Adipose tissue (tissue), 3 donors: Measurements from ENCODE around the gene ATOH8. TPM values are rescaled to one million over a fixed set of nuclear protein-coding genes. Genes with fewer than 3 reads are reported as not detected.

Source experiments
- H3K27ac ChIP-seq: one replicate; pipeline ENCODE4 v1.5.1; 2013; ENCODE audit warnings: low read depth, low read length
- WGBS, 3 donors: extraction: QIAGEN DNeasy Blood & Tissue Kit; methylation state at CpG; one replicate each; pipeline ENCODE4 v1.1.7; 2013; 5-methylcytosine and 5-hydroxymethylcytosine counted together
- polyA plus RNA-seq, 3 donors: library from polyadenylated mRNA; stranded (reverse); fragments of 200-250 nt; gene quantifications; one replicate each; pipeline ENCODE4 v1.2.3, GENCODE V29; 2013
- donor health status: healthy with polysubstance abuse.
- donor health status: Bipolar disorder and iron deficiency.
- donor health status: healthy.

Gene ATOH8
- polyA plus RNA-seq, 3 donors: 10.2 to 57.5 (median 29.5) TPM

GRCh38 chr2:85732467-85733120 is 21.2 kb upstream of the ATOH8 start:
- H3K27ac ChIP-seq: no peak overlapping the region
- 77 to 87% (median 83%) methylated on average over 2 of the region's 2 CpGs for WGBS, 3 donors

GRCh38 chr2:85733121-85733960 is 20.4 kb upstream of the ATOH8 start:
- H3K27ac ChIP-seq: no peak overlapping the region
- 84 to 90% (median 86%) methylated on average over 18 of the region's 18 CpGs for WGBS, 3 donors

- no peak overlapping the region for H3K27ac ChIP-seq
- WGBS, 3 donors: 80 to 93% (median 92%) methylated on average over 4 of the region's 4 CpGs
Observed at GRCh38 chr2:85734015-85734414, 19.8 kb upstream of the ATOH8 start.

GRCh38 chr2:85734942-85735608 is 18.7 kb upstream of the ATOH8 start:
- no peak overlapping the region for H3K27ac ChIP-seq
- 79 to 85% (median 80%) methylated on average over 5 of the region's 5 CpGs for WGBS, 3 donors

- no peak overlapping the region for H3K27ac ChIP-seq
Observed at GRCh38 chr2:85735691-85736090, 18.1 kb upstream of the ATOH8 start.

- no peak overlapping the region for H3K27ac ChIP-seq
- WGBS, 3 donors: 62 to 85% (median 85%) methylated on average over 7 of the region's 7 CpGs
Observed at GRCh38 chr2:85736456-85737355, 17.1 kb upstream of the ATOH8 start.

- 56 to 61% (median 60%) methylated on average over 4 of the region's 4 CpGs for WGBS, 3 donors
- H3K27ac ChIP-seq: no peak overlapping the region
Observed at GRCh38 chr2:85737481-85737880, 16.3 kb upstream of the ATOH8 start.

- WGBS, 3 donors: 74 to 85% (median 78%) methylated on average over 4 of the region's 4 CpGs
- no peak overlapping the region for H3K27ac ChIP-seq
Observed at GRCh38 chr2:85737961-85738360, 15.8 kb upstream of the ATOH8 start.

- no peak overlapping the region for H3K27ac ChIP-seq
- WGBS, 3 donors: 75 to 91% (median 81%) methylated on average over 4 of the region's 4 CpGs
Observed at GRCh38 chr2:85740193-85740592, 13.6 kb upstream of the ATOH8 start.

GRCh38 chr2:85741211-85741832 is 12.5 kb upstream of the ATOH8 start:
- peak overlapping the region; percentile 70 for H3K27ac ChIP-seq
- 75 to 85% (median 83%) methylated on average over 9 of the region's 9 CpGs for WGBS, 3 donors

- WGBS, 3 donors: 30 to 38% (median 30%) methylated on average over 19 of the region's 19 CpGs
- peak overlapping the region; percentile 70 for H3K27ac ChIP-seq
Observed at GRCh38 chr2:85741833-85742455, 11.8 kb upstream of the ATOH8 start.

GRCh38 chr2:85743304-85743978 is 10.3 kb upstream of the ATOH8 start:
- WGBS, 3 donors: 49 to 73% (median 60%) methylated on average over 10 of the region's 10 CpGs
- no peak overlapping the region for H3K27ac ChIP-seq

GRCh38 chr2:85744055-85744454 is 9.7 kb upstream of the ATOH8 start:
- no peak overlapping the region for H3K27ac ChIP-seq
- 39 to 61% (median 47%) methylated on average over 4 of the region's 4 CpGs for WGBS, 3 donors

- no peak overlapping the region for H3K27ac ChIP-seq
- WGBS, 3 donors: 34 to 67% (median 38%) methylated on average over 10 of the region's 10 CpGs
Observed at GRCh38 chr2:85744741-85745601, 8.8 kb upstream of the ATOH8 start.

GRCh38 chr2:85745619-85746018 is 8.2 kb upstream of the ATOH8 start:
- no peak overlapping the region for H3K27ac ChIP-seq
- WGBS, 3 donors: 43 to 73% (median 46%) methylated on average over 8 of the region's 8 CpGs

GRCh38 chr2:85746321-85747004 is 7.3 kb upstream of the ATOH8 start:
- no peak overlapping the region for H3K27ac ChIP-seq
- WGBS, 3 donors: 74 to 80% (median 74%) methylated on average over 8 of the region's 8 CpGs
